Thyroid gland (tissue), 4 donors: ENCODE measurements around the gene OAS3. TPM values are rescaled to one million over a fixed set of nuclear protein-coding genes. Genes with fewer than 3 reads are reported as not detected.

Source experiments
- DNase-seq, 2 donors: peaks; one replicate each; pipeline ENCODE4 v3.0.0-alpha.2; 2019
- H3K27ac ChIP-seq, 3 donors: fragments of 200-600 bp; sonication (generic); 1 replicate in 2 of 3; 2 replicates in 1 of 3; pipeline ENCODE4 v1.5.1; 2016 to 2019; ENCODE audit warnings: mild to moderate bottlenecking in 1 of 3, moderate library complexity in 1 of 3
- H3K27me3 ChIP-seq: fragments of 200-600 bp; sonication (generic); one replicate; pipeline ENCODE4 v1.5.1; 2019
- H3K36me3 ChIP-seq, 2 donors: fragments of 200-600 bp; sonication (generic); one replicate each; pipeline ENCODE4 v1.5.1; 2016 to 2019
- H3K4me1 ChIP-seq, 2 donors: fragments of 200-600 bp; sonication (generic); one replicate each; pipeline ENCODE4 v1.5.1; 2017 to 2019
- H3K4me3 ChIP-seq, 3 donors: fragments of 200-600 bp; sonication (generic); replicated peaks in 1 of 3; 1 replicate in 2 of 3; 2 replicates in 1 of 3; pipeline ENCODE4 v1.5.1; 2016; ENCODE audit warnings: mild to moderate bottlenecking in 1 of 3
- H3K9me3 ChIP-seq: fragments of 200-600 bp; sonication (generic); one replicate; pipeline ENCODE4 v1.5.1; 2017
- POLR2A ChIP-seq, 2 donors: fragments of 450-650 bp; IDR thresholded peaks; one replicate each; pipeline ENCODE4 v1.6.1; 2017; ENCODE audit warnings: antibody characterized with exemption in 2 of 2, mild to moderate bottlenecking in 2 of 2, moderate library complexity in 1 of 2
- WGBS, 2 donors: methylation state at CpG; one replicate each; pipeline ENCODE4 v1.1.5; 2017; 5-methylcytosine and 5-hydroxymethylcytosine counted together
- intact Hi-C: fragments of 100-400 bp; cut with DNase I; formaldehyde crosslinking; loops from one replicate; pipeline ENCODE4 v1.15.1; 2023
- total RNA-seq, 4 donors: library from RNA; depleted of rRNA; stranded (reverse); fragments of >200 nt; gene quantifications; one replicate each; pipeline ENCODE4 v1.2.3, GENCODE V29; 2016
- TF ChIP-seq, protein P1 (sequence below), 6 experiments: fragments of 200-600 bp in 3 of 6; fragments of 450-650 bp in 3 of 6; sonication (generic) in 3 of 6; IDR thresholded peaks; one replicate each; pipeline ENCODE4 v1.5.1; 2016 to 2019; ENCODE audit warnings: antibody characterized with exemption in 6 of 6, mild to moderate bottlenecking in 2 of 6, inconsistent platforms in 1 of 6, moderate library complexity in 1 of 6

The OAS3 gene
- total RNA-seq, 4 donors from 2014 or later = 3.0 to 7.4 (median 5.7) TPM

DNA sequence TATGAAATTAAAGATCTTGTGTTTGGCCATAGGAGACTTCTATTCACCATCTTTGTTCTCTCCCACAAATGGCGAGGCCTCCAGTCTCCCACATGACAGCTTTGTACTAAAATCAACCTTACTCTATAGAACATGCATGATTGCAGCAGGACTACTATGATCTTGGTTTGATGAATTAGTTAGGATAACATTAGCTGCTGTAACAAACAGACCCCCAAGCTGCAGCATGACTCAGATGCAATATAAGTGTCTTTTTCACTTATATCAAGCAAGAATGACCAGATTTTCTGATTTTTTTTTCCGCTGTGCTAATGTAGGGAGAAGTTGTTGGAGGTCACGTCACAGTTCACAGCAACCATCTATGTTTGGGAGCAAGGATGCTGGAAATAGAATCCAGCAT is 10.8 kb upstream of the OAS3 start:
- 65 to 74% methylated on average over 3 of the region's 3 CpGs for WGBS, 2 donors

DNA sequence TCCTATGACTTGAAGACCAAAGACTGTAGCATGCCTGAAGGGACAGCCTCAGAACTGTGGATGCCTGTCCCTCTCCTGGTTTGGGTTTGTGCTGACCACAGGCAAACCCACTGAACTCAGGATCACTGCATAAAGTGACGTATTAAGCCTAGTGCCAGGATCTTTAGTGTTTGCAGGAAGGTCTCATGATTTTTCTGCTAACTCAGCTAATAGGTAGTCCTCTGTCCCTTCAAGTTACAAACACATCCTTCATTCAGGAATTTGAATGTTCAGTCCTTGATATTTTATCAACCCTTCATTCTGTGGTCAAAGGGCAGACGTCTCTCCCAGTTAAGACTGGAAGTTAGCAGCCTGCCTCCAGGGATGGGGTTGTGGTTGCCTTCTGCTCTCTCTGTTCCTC is 10.3 kb upstream of the OAS3 start:
- H3K27ac ChIP-seq = no peak overlapping the region
- WGBS, 2 donors = 50 to 82% methylated on average over 2 of the region's 2 CpGs
- intact Hi-C loops = no loop called here
- H3K36me3 ChIP-seq = no peaks in the 10 kb centered on the region
- no peak for DNase-seq
- no peaks in the 10 kb centered on the region for H3K27me3 ChIP-seq
- H3K4me3 ChIP-seq = no peak overlapping the region
- H3K4me1 ChIP-seq = no peaks in the 10 kb centered on the region
- TF ChIP-seq, protein P1, sequence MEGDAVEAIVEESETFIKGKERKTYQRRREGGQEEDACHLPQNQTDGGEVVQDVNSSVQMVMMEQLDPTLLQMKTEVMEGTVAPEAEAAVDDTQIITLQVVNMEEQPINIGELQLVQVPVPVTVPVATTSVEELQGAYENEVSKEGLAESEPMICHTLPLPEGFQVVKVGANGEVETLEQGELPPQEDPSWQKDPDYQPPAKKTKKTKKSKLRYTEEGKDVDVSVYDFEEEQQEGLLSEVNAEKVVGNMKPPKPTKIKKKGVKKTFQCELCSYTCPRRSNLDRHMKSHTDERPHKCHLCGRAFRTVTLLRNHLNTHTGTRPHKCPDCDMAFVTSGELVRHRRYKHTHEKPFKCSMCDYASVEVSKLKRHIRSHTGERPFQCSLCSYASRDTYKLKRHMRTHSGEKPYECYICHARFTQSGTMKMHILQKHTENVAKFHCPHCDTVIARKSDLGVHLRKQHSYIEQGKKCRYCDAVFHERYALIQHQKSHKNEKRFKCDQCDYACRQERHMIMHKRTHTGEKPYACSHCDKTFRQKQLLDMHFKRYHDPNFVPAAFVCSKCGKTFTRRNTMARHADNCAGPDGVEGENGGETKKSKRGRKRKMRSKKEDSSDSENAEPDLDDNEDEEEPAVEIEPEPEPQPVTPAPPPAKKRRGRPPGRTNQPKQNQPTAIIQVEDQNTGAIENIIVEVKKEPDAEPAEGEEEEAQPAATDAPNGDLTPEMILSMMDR (IDR thresholded peaks at IDR 0.05) = no peak
- TF ChIP-seq POLR2A (IDR thresholded peaks at IDR 0.05) = no peak
- no peaks in the 10 kb centered on the region for H3K9me3 ChIP-seq

More for the DNA sequence above, 10.8 kb upstream of the OAS3 start:
- Histone ChIP-seq H3K4me3 (no peak overlapping the region), H3K4me1 (no peaks in the 10 kb centered on the region), H3K27me3 (no peaks in the 10 kb centered on the region), H3K9me3 (no peaks in the 10 kb centered on the region), H3K27ac (no peak overlapping the region), H3K36me3 (no peaks in the 10 kb centered on the region)
- no peak for DNase-seq
- no peak for TF ChIP-seq POLR2A (IDR thresholded peaks at IDR 0.05)
- TF ChIP-seq, protein P1 (IDR thresholded peaks at IDR 0.05) = no peak
- intact Hi-C loops = no loop called here

DNA sequence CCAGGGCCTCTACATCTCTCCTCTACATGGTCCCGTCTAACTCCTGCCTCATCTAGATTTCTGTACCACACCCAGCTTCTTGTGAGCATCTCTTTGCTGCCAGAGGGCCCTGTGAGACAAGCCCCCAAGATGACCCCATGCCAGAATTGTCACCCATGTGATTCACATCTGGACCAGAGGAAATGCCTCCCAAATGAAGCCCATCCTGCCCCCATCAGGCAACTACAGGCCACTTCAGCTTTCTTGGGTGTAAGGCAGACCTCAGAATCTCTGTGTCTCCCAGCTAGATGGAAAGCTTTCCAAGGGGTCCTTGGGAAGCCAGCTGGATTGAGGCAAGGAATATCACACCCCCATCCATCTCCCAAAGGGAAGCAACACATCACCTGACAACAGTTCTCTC is 9.3 kb upstream of the OAS3 start:
- TF ChIP-seq, protein P1 (IDR thresholded peaks at IDR 0.05) = no peak
- TF ChIP-seq POLR2A (IDR thresholded peaks at IDR 0.05) = no peak
- Histone ChIP-seq H3K4me3 (no peak overlapping the region), H3K27ac (no peak overlapping the region), H3K9me3 (no peaks in the 10 kb centered on the region), H3K36me3 (no peaks in the 10 kb centered on the region), H3K4me1 (no peaks in the 10 kb centered on the region), H3K27me3 (no peaks in the 10 kb centered on the region)
- intact Hi-C loops = no loop called here
- 94 to 100% methylated on average over 1 of the region's 1 CpG for WGBS, 2 donors
- no peak for DNase-seq

DNA sequence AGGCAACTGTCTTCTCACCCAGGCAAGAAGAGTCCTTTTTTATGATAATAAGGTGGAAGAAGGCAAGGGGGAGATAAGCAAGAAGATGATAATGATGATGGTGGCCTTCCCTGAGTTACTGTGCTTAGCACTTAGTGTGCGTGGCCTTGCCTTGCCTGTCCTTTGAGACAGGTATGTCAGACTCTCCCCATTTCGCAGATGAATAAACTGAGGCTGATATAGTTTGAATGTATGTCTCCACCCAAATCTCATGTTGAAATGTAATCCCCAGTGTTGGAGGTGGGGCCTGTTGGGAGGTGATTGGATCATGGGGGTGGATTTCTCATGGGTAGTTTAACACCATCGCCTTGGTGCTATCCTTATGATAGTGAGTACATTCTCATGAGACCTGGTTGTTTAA is 8.6 kb upstream of the OAS3 start:
- DNase-seq = no peak
- Histone ChIP-seq H3K4me1 (no peaks in the 10 kb centered on the region), H3K27me3 (no peaks in the 10 kb centered on the region), H3K27ac (no peak overlapping the region), H3K36me3 (no peaks in the 10 kb centered on the region), H3K4me3 (no peak overlapping the region), H3K9me3 (no peaks in the 10 kb centered on the region)
- 95 to 98% methylated on average over 3 of the region's 3 CpGs for WGBS, 2 donors
- intact Hi-C loops = no loop called here
- TF ChIP-seq, protein P1 (IDR thresholded peaks at IDR 0.05) = no peak
- TF ChIP-seq POLR2A (IDR thresholded peaks at IDR 0.05) = no peak

DNA sequence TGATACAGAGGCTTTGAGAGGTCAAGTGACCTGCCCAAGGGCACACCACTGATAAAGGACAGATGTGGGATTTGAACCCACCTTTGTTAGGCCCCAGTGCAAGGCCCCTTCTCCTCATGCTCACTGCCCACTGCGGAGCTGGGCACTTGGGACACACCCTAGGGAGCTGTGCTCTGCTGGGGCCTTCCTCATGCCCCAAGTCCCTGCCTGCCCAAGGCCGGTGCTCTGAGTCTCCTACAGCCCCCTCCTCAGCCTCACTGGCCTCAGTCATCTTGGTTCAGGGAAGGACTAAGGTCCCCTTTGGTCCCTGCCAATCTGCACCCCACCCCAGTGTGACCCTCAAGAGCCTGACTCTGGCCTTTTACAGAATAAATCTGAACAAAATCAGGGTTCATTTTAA is 7.9 kb upstream of the OAS3 start:
- intact Hi-C loops = no loop called here
- 92 to 100% methylated on average over 1 to 2 of the region's 2 CpGs for WGBS, 2 donors
- no peaks in the 10 kb centered on the region for H3K4me1 ChIP-seq
- H3K9me3 ChIP-seq = no peaks in the 10 kb centered on the region
- no peaks in the 10 kb centered on the region for H3K36me3 ChIP-seq
- no peak overlapping the region for H3K27ac ChIP-seq
- no peak overlapping the region for H3K4me3 ChIP-seq
- H3K27me3 ChIP-seq = no peaks in the 10 kb centered on the region
- no peak for TF ChIP-seq POLR2A (IDR thresholded peaks at IDR 0.05)
- TF ChIP-seq, protein P1 (IDR thresholded peaks at IDR 0.05) = no peak
- no peak for DNase-seq
